Loucy (cell line): ENCODE data around the gene BICD1.

Source experiments
- CTCF ChIP-seq: fragments of 200-600 bp; sonication (generic); conservative IDR thresholded peaks from 2 replicates; pipeline ENCODE4 v1.5.1; 2014; ENCODE audit warnings: mild to moderate bottlenecking, antibody characterized with exemption, low read length
- EZH2phosphoT487 ChIP-seq: fragments of 200-600 bp; IDR thresholded peaks from 2 replicates; pipeline ENCODE4 v1.6.1; 2018; ENCODE audit warnings: antibody characterized with exemption, mild to moderate bottlenecking, moderate library complexity, borderline replicate concordance

GRCh38 chr12:32197421-32197820 is 90.8 kb downstream of the BICD1 start:
- no peak for TF ChIP-seq EZH2phosphoT487
- no peak for TF ChIP-seq CTCF
